ENCODE measurements around the gene RPS19BP1.

DNA sequence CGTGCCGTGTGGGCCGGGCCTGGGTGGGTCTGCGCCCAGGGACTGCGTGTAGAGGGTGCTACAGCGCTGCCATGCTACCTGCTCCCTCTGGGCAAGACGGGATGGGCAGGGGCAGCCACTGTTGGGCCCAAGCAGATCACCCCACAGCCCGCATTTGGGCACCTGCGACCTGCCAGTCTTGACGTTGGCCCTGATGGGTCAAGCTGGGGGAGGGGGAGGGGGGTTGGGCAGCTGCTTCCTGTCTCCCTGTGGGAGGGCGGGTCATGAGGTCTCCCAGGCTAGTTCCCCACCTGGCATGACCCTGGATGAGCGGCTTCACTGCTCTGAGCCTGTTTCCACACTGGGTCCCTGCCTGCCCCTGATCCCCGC is 2.8 kb upstream of the RPS19BP1 start:
- no peak for TF ChIP-seq POLR2AphosphoS5 (IDR thresholded peaks at IDR 0.05; ENCODE audit: low read depth, low read length)
- TF ChIP-seq, protein P1, sequence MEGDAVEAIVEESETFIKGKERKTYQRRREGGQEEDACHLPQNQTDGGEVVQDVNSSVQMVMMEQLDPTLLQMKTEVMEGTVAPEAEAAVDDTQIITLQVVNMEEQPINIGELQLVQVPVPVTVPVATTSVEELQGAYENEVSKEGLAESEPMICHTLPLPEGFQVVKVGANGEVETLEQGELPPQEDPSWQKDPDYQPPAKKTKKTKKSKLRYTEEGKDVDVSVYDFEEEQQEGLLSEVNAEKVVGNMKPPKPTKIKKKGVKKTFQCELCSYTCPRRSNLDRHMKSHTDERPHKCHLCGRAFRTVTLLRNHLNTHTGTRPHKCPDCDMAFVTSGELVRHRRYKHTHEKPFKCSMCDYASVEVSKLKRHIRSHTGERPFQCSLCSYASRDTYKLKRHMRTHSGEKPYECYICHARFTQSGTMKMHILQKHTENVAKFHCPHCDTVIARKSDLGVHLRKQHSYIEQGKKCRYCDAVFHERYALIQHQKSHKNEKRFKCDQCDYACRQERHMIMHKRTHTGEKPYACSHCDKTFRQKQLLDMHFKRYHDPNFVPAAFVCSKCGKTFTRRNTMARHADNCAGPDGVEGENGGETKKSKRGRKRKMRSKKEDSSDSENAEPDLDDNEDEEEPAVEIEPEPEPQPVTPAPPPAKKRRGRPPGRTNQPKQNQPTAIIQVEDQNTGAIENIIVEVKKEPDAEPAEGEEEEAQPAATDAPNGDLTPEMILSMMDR (IDR thresholded peaks at IDR 0.05) = no peak
- TF ChIP-seq, protein P2, sequence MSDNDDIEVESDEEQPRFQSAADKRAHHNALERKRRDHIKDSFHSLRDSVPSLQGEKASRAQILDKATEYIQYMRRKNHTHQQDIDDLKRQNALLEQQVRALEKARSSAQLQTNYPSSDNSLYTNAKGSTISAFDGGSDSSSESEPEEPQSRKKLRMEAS (IDR thresholded peaks at IDR 0.05; ENCODE audit: low read depth) = no peak
- no peak for TF ChIP-seq EP300 (IDR thresholded peaks at IDR 0.05; ENCODE audit: borderline replicate concordance in 1 of 2, low read depth in 1 of 2, low read length in 1 of 2)
- no peak for TF ChIP-seq SIN3A (IDR thresholded peaks at IDR 0.05; ENCODE audit: borderline replicate concordance, low read depth, low read length)
- TF ChIP-seq, protein P3, sequence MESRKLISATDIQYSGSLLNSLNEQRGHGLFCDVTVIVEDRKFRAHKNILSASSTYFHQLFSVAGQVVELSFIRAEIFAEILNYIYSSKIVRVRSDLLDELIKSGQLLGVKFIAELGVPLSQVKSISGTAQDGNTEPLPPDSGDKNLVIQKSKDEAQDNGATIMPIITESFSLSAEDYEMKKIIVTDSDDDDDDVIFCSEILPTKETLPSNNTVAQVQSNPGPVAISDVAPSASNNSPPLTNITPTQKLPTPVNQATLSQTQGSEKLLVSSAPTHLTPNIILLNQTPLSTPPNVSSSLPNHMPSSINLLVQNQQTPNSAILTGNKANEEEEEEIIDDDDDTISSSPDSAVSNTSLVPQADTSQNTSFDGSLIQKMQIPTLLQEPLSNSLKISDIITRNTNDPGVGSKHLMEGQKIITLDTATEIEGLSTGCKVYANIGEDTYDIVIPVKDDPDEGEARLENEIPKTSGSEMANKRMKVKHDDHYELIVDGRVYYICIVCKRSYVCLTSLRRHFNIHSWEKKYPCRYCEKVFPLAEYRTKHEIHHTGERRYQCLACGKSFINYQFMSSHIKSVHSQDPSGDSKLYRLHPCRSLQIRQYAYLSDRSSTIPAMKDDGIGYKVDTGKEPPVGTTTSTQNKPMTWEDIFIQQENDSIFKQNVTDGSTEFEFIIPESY (IDR thresholded peaks at IDR 0.05; ENCODE audit: borderline replicate concordance, low read depth) = no peak
- TF ChIP-seq, protein P4, sequence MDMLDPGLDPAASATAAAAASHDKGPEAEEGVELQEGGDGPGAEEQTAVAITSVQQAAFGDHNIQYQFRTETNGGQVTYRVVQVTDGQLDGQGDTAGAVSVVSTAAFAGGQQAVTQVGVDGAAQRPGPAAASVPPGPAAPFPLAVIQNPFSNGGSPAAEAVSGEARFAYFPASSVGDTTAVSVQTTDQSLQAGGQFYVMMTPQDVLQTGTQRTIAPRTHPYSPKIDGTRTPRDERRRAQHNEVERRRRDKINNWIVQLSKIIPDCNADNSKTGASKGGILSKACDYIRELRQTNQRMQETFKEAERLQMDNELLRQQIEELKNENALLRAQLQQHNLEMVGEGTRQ (IDR thresholded peaks at IDR 0.05; ENCODE audit: borderline replicate concordance, low read depth, low read length) = no peak
- no peak for TF ChIP-seq JUND (IDR thresholded peaks at IDR 0.05)

All from SK-N-SH (cell line).